ENCODE results near the gene MCM10. TPM values are rescaled to one million over a fixed set of nuclear protein-coding genes. Genes with fewer than 3 reads are reported as not detected.

MCM10 gene
- total RNA-seq, 1 donor from 2014 or later: 44.5 TPM

GRCh38 chr10:13206091-13206490 is 44.7 kb downstream of the MCM10 start:
- Histone ChIP-seq H3K27me3 (no peaks in the 10 kb centered on the region), H2AFZ (replicated peaks) (no peak overlapping the region), H3K9ac (no peak overlapping the region), H3K4me3 (no peak overlapping the region), H3K9me3 (ENCODE audit: low read depth) (no peaks in the 10 kb centered on the region), H3K36me3 (peaks cover 11% of the 10 kb centered on the region), H3K4me2 (no peak overlapping the region), H4K20me1 (ENCODE audit: low read depth) (no peaks in the 10 kb centered on the region), H3F3A (ENCODE audit: low read depth) (no peaks in the 10 kb centered on the region), H3K27ac (no peak overlapping the region), H3K4me1 (no peaks in the 10 kb centered on the region), H3K79me2 (ENCODE audit: low read depth) (no peaks in the 10 kb centered on the region)
- TF ChIP-seq CTCF (IDR thresholded peaks at IDR 0.05) (no peak), EZH2 (IDR thresholded peaks at IDR 0.05) (no peak), EZH2phosphoT487 (IDR thresholded peaks at IDR 0.05) (no peak)
- H3K27me3 Mint-ChIP-seq (ENCODE audit: insufficient read depth, low read depth): no peaks in the 10 kb centered on the region
- no peaks in the 10 kb centered on the region for H3K4me1 Mint-ChIP-seq
- no peak for DNase-seq (ENCODE audit: low spot score)
- no peak overlapping the region for H3K27ac Mint-ChIP-seq
- no peak overlapping the region for H3K4me3 Mint-ChIP-seq
- no peaks in the 10 kb centered on the region for H3K9me3 Mint-ChIP-seq
- peaks cover 32% of the 10 kb centered on the region for H3K36me3 Mint-ChIP-seq

DNA sequence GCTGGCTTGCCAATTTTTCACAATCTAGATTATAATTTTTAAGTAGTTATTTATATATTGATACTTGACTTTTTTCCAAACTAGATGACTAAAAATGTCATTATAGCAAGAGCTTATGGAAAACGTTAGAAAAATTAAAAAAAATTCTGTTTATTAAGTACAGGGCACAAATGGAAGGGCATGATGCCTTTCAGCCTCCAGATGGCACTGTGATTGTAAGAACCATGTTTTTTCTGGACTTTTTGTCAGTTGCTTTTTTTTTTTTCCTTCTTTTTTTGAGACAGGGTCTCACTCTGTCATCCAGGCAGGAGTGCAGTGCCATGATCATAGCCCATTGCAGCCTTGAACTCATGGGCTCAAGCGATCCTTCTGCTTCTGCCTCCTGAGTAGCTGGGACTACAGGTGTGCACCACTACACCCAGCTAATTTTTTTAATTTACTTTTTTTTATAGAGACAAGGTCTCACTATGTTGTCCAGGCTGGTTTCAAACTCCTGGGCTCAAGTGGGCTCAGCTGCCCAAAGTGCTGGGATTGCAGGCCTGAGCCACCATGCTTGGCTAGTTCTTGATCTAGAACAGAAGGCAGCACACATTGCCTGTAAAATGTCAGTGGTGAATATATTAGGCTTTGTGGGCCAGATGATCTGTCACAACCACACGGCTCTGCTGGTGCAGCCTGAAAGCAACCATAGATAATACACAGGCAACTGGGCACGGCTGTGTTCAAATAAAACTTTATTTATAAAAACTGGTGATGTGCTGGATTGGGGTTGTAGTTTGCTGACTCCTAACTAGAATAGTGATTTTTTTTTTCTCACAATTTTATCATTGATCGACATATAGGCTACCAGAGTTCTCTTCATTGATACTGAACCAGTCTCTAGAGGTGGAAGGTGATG is 45.4 kb downstream of the MCM10 start:
- Mint-ChIP-seq H3K27ac (no peak overlapping the region), H3K9me3 (no peaks in the 10 kb centered on the region), H3K27me3 (ENCODE audit: insufficient read depth, low read depth) (no peaks in the 10 kb centered on the region), H3K4me1 (no peaks in the 10 kb centered on the region), H3K36me3 (peaks cover 33% of the 10 kb centered on the region), H3K4me3 (no peak overlapping the region)
- H3K4me3 ChIP-seq: no peak overlapping the region
- no peaks in the 10 kb centered on the region for H3K9me3 ChIP-seq (ENCODE audit: low read depth)
- H3K9ac ChIP-seq: no peak overlapping the region
- no peaks in the 10 kb centered on the region for H3K27me3 ChIP-seq
- no peaks in the 10 kb centered on the region for H3K4me1 ChIP-seq
- no peak overlapping the region for H3K27ac ChIP-seq
- H3K4me2 ChIP-seq: no peak overlapping the region
- H3F3A ChIP-seq (ENCODE audit: low read depth): peaks cover 3% of the 10 kb centered on the region
- no peak overlapping the region for H2AFZ ChIP-seq (replicated peaks)
- H4K20me1 ChIP-seq (ENCODE audit: low read depth): no peaks in the 10 kb centered on the region
- TF ChIP-seq EZH2 (IDR thresholded peaks at IDR 0.05) (no peak), CTCF (IDR thresholded peaks at IDR 0.05) (peak; percentile 63), EZH2phosphoT487 (IDR thresholded peaks at IDR 0.05) (no peak)
- no peaks in the 10 kb centered on the region for H3K79me2 ChIP-seq (ENCODE audit: low read depth)
- peaks cover 11% of the 10 kb centered on the region for H3K36me3 ChIP-seq
- peak; percentile 38 for DNase-seq (ENCODE audit: low spot score)

- peaks cover 2% of the 10 kb centered on the region for H3K27me3 Mint-ChIP-seq (ENCODE audit: insufficient read depth, low read depth)
- H3K27me3 ChIP-seq: no peaks in the 10 kb centered on the region
- peaks cover 18% of the 10 kb centered on the region for H3K36me3 ChIP-seq
- H3K9me3 ChIP-seq (ENCODE audit: low read depth): no peaks in the 10 kb centered on the region
- no peak overlapping the region for H3K27ac Mint-ChIP-seq
- peak; percentile 15 for DNase-seq (ENCODE audit: low spot score)
- H3K4me3 ChIP-seq: no peak overlapping the region
- H3K27ac ChIP-seq: no peak overlapping the region
- no peaks in the 10 kb centered on the region for H3K4me1 ChIP-seq
- no peaks in the 10 kb centered on the region for H3K79me2 ChIP-seq (ENCODE audit: low read depth)
- H3F3A ChIP-seq (ENCODE audit: low read depth): peaks cover 3% of the 10 kb centered on the region
- H3K9me3 Mint-ChIP-seq: no peaks in the 10 kb centered on the region
- H4K20me1 ChIP-seq (ENCODE audit: low read depth): no peaks in the 10 kb centered on the region
- no peak overlapping the region for H3K4me2 ChIP-seq
- TF ChIP-seq EZH2phosphoT487 (IDR thresholded peaks at IDR 0.05) (no peak), EZH2 (IDR thresholded peaks at IDR 0.05) (no peak), CTCF (IDR thresholded peaks at IDR 0.05) (no peak)
- no peaks in the 10 kb centered on the region for H3K4me1 Mint-ChIP-seq
- no peak overlapping the region for H3K4me3 Mint-ChIP-seq
- H3K36me3 Mint-ChIP-seq: peaks cover 28% of the 10 kb centered on the region
- no peak overlapping the region for H3K9ac ChIP-seq
- H2AFZ ChIP-seq (replicated peaks): no peak overlapping the region
Measured at GRCh38 chr10:13213163-13213562, 51.8 kb downstream of the MCM10 start.

Measured in neural progenitor cell (in vitro differentiated cells).